Cardiac septum (tissue), 1 donor: ENCODE data around the gene ATRN. TPM values are rescaled to one million over a fixed set of nuclear protein-coding genes. Genes with fewer than 3 reads are reported as not detected.

Experiments
- DNase-seq: peaks from one replicate; pipeline ENCODE4 v3.0.0-alpha.2; 2020; ENCODE audit warnings: low spot score
- intact Hi-C: fragments of 100-400 bp; cut with DNase I; formaldehyde crosslinking; loops from one replicate; pipeline ENCODE4 v1.14.0; 2022
- total RNA-seq: library from RNA; stranded (reverse); fragmentation: NEBNext Ultra II Directional; extraction: Animal tissue kit (Norgen Biotek cat#: 25700); gene quantifications from one replicate; pipeline ENCODE4 v1.2.1, GENCODE V29; 2021
- donor health status: DM: no; HTN: no; CAD: no.

Gene ATRN
- total RNA-seq, 1 donor from 2014 or later: 36.9 TPM

- peak; percentile 61 for DNase-seq
- intact Hi-C loops: no loop called here
These were observed 192.3 kb downstream of the ATRN start, which contains the start of gene GFRA4 for GRCh38 chr20:3663031-3663701. GFRA4 (minus strand) TSS chr20:3663399; CDS start chr20:3663399, 0 bp downstream.

- intact Hi-C loops: no loop called here
- DNase-seq: no peak
These were observed 193.0 kb downstream of the ATRN start for GRCh38 chr20:3663858-3664257.

GRCh38 chr20:3667434-3668037, 196.7 kb downstream of the ATRN start:
- intact Hi-C loops: no loop called here
- no peak for DNase-seq

- intact Hi-C loops: loop anchor here (10.0 kb wide), 1 partner anchor 175 kb away; the partner anchor contains the start of gene MAVS
- no peak for DNase-seq
These were observed 199.0 kb downstream of the ATRN start for GRCh38 chr20:3669710-3670367.

- intact Hi-C loops: loop anchor here (10.0 kb wide), 1 partner anchor 174 kb away; the partner anchor contains the start of gene MAVS
- DNase-seq: no peak
These were observed 199.7 kb downstream of the ATRN start for GRCh38 chr20:3670511-3670910.

GRCh38 chr20:3670945-3671344, 200.1 kb downstream of the ATRN start:
- no peak for DNase-seq
- intact Hi-C loops: loop anchor here (10.0 kb wide), 1 partner anchor 174 kb away; the partner anchor contains the start of gene MAVS

GRCh38 chr20:3671986-3672546, 201.2 kb downstream of the ATRN start:
- intact Hi-C loops: loop anchor here (10.0 kb wide), 1 partner anchor 173 kb away; the partner anchor contains the start of gene MAVS
- no peak for DNase-seq

GRCh38 chr20:3672547-3673171, 201.8 kb downstream of the ATRN start:
- DNase-seq: no peak
- intact Hi-C loops: loop anchor here (10.0 kb wide), 1 partner anchor 172 kb away; the partner anchor contains the start of gene MAVS

- intact Hi-C loops: loop anchor here (10.0 kb wide), 1 partner anchor 171 kb away; the partner anchor contains the start of gene MAVS
- DNase-seq: no peak
These were observed 202.6 kb downstream of the ATRN start for GRCh38 chr20:3673221-3674070.

- DNase-seq: no peak
- intact Hi-C loops: loop anchor here (10.0 kb wide), 1 partner anchor 170 kb away; the partner anchor contains the start of gene MAVS
These were observed 203.6 kb downstream of the ATRN start for GRCh38 chr20:3674447-3674846.

- no peak for DNase-seq
- intact Hi-C loops: loop anchor here (5.0 to 10.0 kb wide), 3 partner anchors 92 to 412 kb away; partner anchors contain the start of genes ADISSP and MAVS
These were observed 204.4 kb downstream of the ATRN start for GRCh38 chr20:3674995-3675900.

- intact Hi-C loops: loop anchor here (5.0 to 10.0 kb wide), 3 partner anchors 90 to 410 kb away; partner anchors contain the start of genes ADISSP and MAVS
- DNase-seq: no peak
These were observed 206.9 kb downstream of the ATRN start for GRCh38 chr20:3677733-3678132.

- DNase-seq: no peak
- intact Hi-C loops: loop anchor here (5.0 to 10.0 kb wide), 3 partner anchors 89 to 409 kb away; partner anchors contain the start of genes ADISSP and MAVS
These were observed 207.4 kb downstream of the ATRN start for GRCh38 chr20:3678198-3678597.

GRCh38 chr20:3678856-3679720, 208.3 kb downstream of the ATRN start:
- DNase-seq: no peak
- intact Hi-C loops: loop anchor here (5.0 to 10.0 kb wide), 3 partner anchors 88 to 408 kb away; partner anchors contain the start of genes ADISSP and MAVS

GRCh38 chr20:3679749-3680700, 209.2 kb downstream of the ATRN start:
- no peak for DNase-seq
- intact Hi-C loops: loop anchor here (5.0 to 10.0 kb wide), 3 partner anchors 87 to 407 kb away; partner anchors contain the start of genes ADISSP and MAVS
